HepG2 (cell line): ENCODE measurements around the gene GTF2H4. TPM values are rescaled to one million over a fixed set of nuclear protein-coding genes. Genes with fewer than 3 reads are reported as not detected.
"Not testable (repeated sequence)": the region's sequence is repeated elsewhere in the genome, so short reads cannot be mapped to it uniquely, and the experiment has no call there.

Experiments
- ATAC-seq: fragments of 200-7000 bp; cut with Tn5 transposase; 3 replicates; pipeline ENCODE4 v1.9.1; 2020; ENCODE audit warnings: mild to moderate bottlenecking, moderate library complexity
- BruUV-seq: library from RNA; stranded (reverse); fragments of 400-500 nt; replicated peaks from 2 replicates; lab custom pipeline; 2021; lab: Mats Ljungman, UMichigan
- CTCF ChIA-PET: fragments of 300-600 bp; formaldehyde crosslinking; extraction: SDS; loops from one replicate; lab custom pipeline; 2021; ENCODE audit warnings: low total read pairs, inconsistent platforms, low intra/inter-chr PET ratio; lab: Yijun Ruan, JAX
- POLR2A ChIA-PET: fragments of 350-600 bp; sonication (Branson Sonifier 250); formaldehyde crosslinking; loops from one replicate; lab custom pipeline; 2020; ENCODE audit warnings: antibody characterized with exemption, inconsistent platforms; lab: Yijun Ruan, JAX
- DNase-seq: peaks from one replicate; pipeline ENCODE4 v3.0.0-alpha.2; 2015; ENCODE audit warnings: low spot score
- FAIRE-seq: peaks from 3 replicates; lab custom pipeline; 2011; peaks lifted over from hg19 to GRCh38; lab: Jason Lieb, UNC
- H2AFZ ChIP-seq: one replicate; pipeline ENCODE4 v1.6.1; 2011; ENCODE audit warnings: low read length, inconsistent platforms
- H3K27ac ChIP-seq: fragments of 300-600 bp; 3 replicates; pipeline ENCODE4 v1.8.0; 2011; ENCODE audit warnings: mixed run types, mild to moderate bottlenecking, mixed read lengths, low read length, inconsistent platforms; ENCODE audit not compliant: insufficient read depth; ENCODE audit errors: extremely low read length
- H3K27me3 ChIP-seq, 2 experiments: fragments of 200-600 bp in 1 of 2; 2 replicates in 1 of 2; 3 replicates in 1 of 2; pipeline versions ENCODE4 v1.6.0 to v1.8.0; 2011; ENCODE audit warnings: low read length in 2 of 2, mild to moderate bottlenecking in 2 of 2, moderate library complexity in 2 of 2, inconsistent platforms in 1 of 2; ENCODE audit not compliant: insufficient read depth in 2 of 2, control insufficient read depth in 1 of 2
- H3K36me3 ChIP-seq, 2 experiments: fragments of 200-600 bp in 1 of 2; replicated peaks in 1 of 2; 2 replicates in 1 of 2; 3 replicates in 1 of 2; pipeline versions ENCODE4 v1.5.1 to v1.8.0; 2011; ENCODE audit warnings: low read length in 2 of 2, inconsistent platforms in 1 of 2; ENCODE audit not compliant: insufficient read depth in 2 of 2, control insufficient read depth in 1 of 2
- H3K4me1 ChIP-seq: 2 replicates; pipeline ENCODE4 v1.5.1; 2012; ENCODE audit warnings: low read length, inconsistent platforms; ENCODE audit not compliant: insufficient read depth
- H3K4me2 ChIP-seq: 2 replicates; pipeline ENCODE4 v1.6.0; 2011; ENCODE audit warnings: low read depth, low read length, inconsistent platforms
- H3K4me3 ChIP-seq, 3 experiments: fragments of 200-600 bp in 1 of 3; sonication (generic), shearing (Covaris generic) in 1 of 3; replicated peaks in 1 of 3; 2 replicates each; pipeline ENCODE4 v1.5.1; 2011 to 2016; ENCODE audit warnings: low read length in 3 of 3, inconsistent platforms in 2 of 3, low read depth in 2 of 3, mild to moderate bottlenecking in 2 of 3, control low read depth in 1 of 3, mixed read lengths in 1 of 3; ENCODE audit not compliant: insufficient read depth in 1 of 3
- H3K79me2 ChIP-seq: one replicate; pipeline ENCODE4 v1.6.1; 2011; ENCODE audit warnings: low read length, inconsistent platforms; ENCODE audit not compliant: insufficient read depth
- H3K9ac ChIP-seq: 2 replicates; pipeline ENCODE4 v1.6.0; 2011; ENCODE audit warnings: mild to moderate bottlenecking, low read depth, low read length, inconsistent platforms; ENCODE audit not compliant: insufficient read depth
- H3K9me3 ChIP-seq: 2 replicates; pipeline ENCODE4 v1.5.1; 2012; ENCODE audit warnings: mild to moderate bottlenecking, low read length
- H4K20me1 ChIP-seq: 2 replicates; pipeline ENCODE4 v1.6.0; 2011; ENCODE audit warnings: inconsistent platforms, mild to moderate bottlenecking, low read length, moderate library complexity; ENCODE audit not compliant: insufficient read depth
- PAF1 ChIP-seq: IDR thresholded peaks from 2 replicates; pipeline ENCODE4 v1.6.1; 2016; ENCODE audit warnings: missing genetic modification reagents, missing compliant biosample characterization
- PHF21A ChIP-seq: sonication (generic); formaldehyde crosslinking; IDR thresholded peaks from 2 replicates; pipeline ENCODE4 v1.5.0; 2020; ENCODE audit warnings: mild to moderate bottlenecking, missing genetic modification reagents
- THAP11 ChIP-seq: IDR thresholded peaks from 2 replicates; pipeline ENCODE4 v1.6.1; 2016; ENCODE audit warnings: missing biosample characterization, missing genetic modification reagents
- WGBS: methylation state at CpG from one replicate; pipeline ENCODE4 v1.1.6; 2017; ENCODE audit warnings: low lambda C conversion rate; 5-methylcytosine and 5-hydroxymethylcytosine counted together
- in situ Hi-C: cut with HindIII; loops from 2 replicates; pipeline ENCODE4 v1.10.0; 2017; ENCODE audit warnings: low pct_unique_long_range_greater_than_20kb; ENCODE audit not compliant: extremely low pct_ligation_motif_present
- intact Hi-C: fragments of 100-400 bp; cut with micrococcal nuclease; formaldehyde crosslinking; loops from one replicate; pipeline ENCODE4 v1.10.0; 2022; ENCODE audit not compliant: unreplicated experiment
- polyA plus RNA-seq, 8 experiments: library from polyadenylated mRNA; depleted of rRNA in 3 of 8; stranded (reverse) in 7 of 8; unstranded in 1 of 8; fragments of >200 nt; fragmentation: Illumina TruSeq in 4 of 8; extraction: Trizol in 4 of 8; gene quantifications; 2 replicates each; pipeline versions ENCODE4 v1.2.1 to v1.2.3, GENCODE V29; 2011 to 2016; ENCODE audit warnings: low read depth in 4 of 8, missing spikeins in 1 of 8, mixed read lengths in 1 of 8; ENCODE audit not compliant: insufficient read depth in 1 of 8
- total RNA-seq, 5 experiments: library from RNA; depleted of rRNA; stranded (reverse); fragments of >200 nt; fragmentation: Illumina TruSeq; extraction: Trizol; gene quantifications; 2 replicates each; pipeline ENCODE4 v1.2.3, GENCODE V29; 2016; ENCODE audit warnings: low read depth in 1 of 5

GTF2H4 gene
- total and polyA plus RNA-seq, 2 of the 13 experiments (the other 11 are each of a cell fraction or from before 2014, with no cell fraction given), result 15.9 to 49.3 TPM

GRCh38 chr6:30869241-30869749 is 38.7 kb upstream of the GTF2H4 start:
- in situ Hi-C loops, H3K4me1 ChIP-seq, H3K27ac ChIP-seq, H3K9ac ChIP-seq, ATAC-seq, H3K4me3 ChIP-seq, H3K36me3 ChIP-seq, FAIRE-seq, H2AFZ ChIP-seq, DNase-seq, BruUV-seq, H3K79me2 ChIP-seq, CTCF ChIA-PET, H4K20me1 ChIP-seq, POLR2A ChIA-PET, H3K4me2 ChIP-seq, intact Hi-C loops: not testable (repeated sequence)
- WGBS, result 56% methylated on average over 12 of the region's 12 CpGs
- H3K27me3 ChIP-seq, result peaks cover 0 to 10% of the 10 kb centered on the region in 2 experiments; a peak in 2 of 5 replicates
- peaks cover 16% of the 10 kb centered on the region; the same call in 1 of the 2 replicates for H3K9me3 ChIP-seq

GRCh38 chr6:30870546-30870945 is 37.5 kb upstream of the GTF2H4 start:
- ATAC-seq (no peak), FAIRE-seq (no peak)

More at GRCh38 chr6:30870546-30870945, 37.5 kb upstream of the GTF2H4 start:
- no peak for DNase-seq
- Histone ChIP-seq H3K79me2 (no peaks in the 10 kb centered on the region), H4K20me1 (no peaks in the 10 kb centered on the region), H2AFZ (no peak overlapping the region), H3K36me3 (no peaks in the 10 kb centered on the region), H3K9ac (no peak overlapping the region), H3K4me1 (no peaks in the 10 kb centered on the region), H3K4me3 (no peak overlapping the region), H3K27me3 (no peaks in the 10 kb centered on the region), H3K4me2 (no peak overlapping the region), H3K27ac (no peak overlapping the region), H3K9me3 (peaks cover 16% of the 10 kb centered on the region; the same call in 1 of the 2 replicates)
- ChIA-PET CTCF (no interaction called here), POLR2A (no interaction called here)
- TF ChIP-seq THAP11 (CRISPR knock-in tag), result no peak
- TF ChIP-seq PAF1 (CRISPR knock-in tag), result no peak
- no peak for TF ChIP-seq PHF21A (CRISPR knock-in tag)
- no TSS peak for BruUV-seq
- intact Hi-C loops (no loop called here), in situ Hi-C loops (no loop called here)
